HG02970 (cell line): ENCODE measurements around the gene ATG4B.

Experiments
- ATAC-seq: cut with Tn5 transposase; IDR thresholded peaks from one replicate; pipeline ENCODE4 v1.9.1; 2021; ENCODE audit warnings: mild to moderate bottlenecking, moderate library complexity, moderate number of reproducible peaks; ENCODE audit not compliant: unreplicated experiment, low FRiP score

Gene ATG4B

GRCh38 chr2:241680827-241681599 is 43.5 kb downstream of the ATG4B start:
- ATAC-seq, result no peak

- ATAC-seq, result peak; percentile 5
Measured at GRCh38 chr2:241686324-241686649, 48.8 kb downstream of the ATG4B start.

- peak; percentile 95 for ATAC-seq
Measured at GRCh38 chr2:241686650-241687425, 49.3 kb downstream of the ATG4B start, which contains the start of gene DTYMK. DTYMK (minus strand) TSS chr2:241686815; CDS start chr2:241686783, 32 bp downstream.

- no peak for ATAC-seq
Measured at GRCh38 chr2:241689306-241689705, 51.8 kb downstream of the ATG4B start.

GRCh38 chr2:241690202-241690717 is 52.8 kb downstream of the ATG4B start:
- ATAC-seq, result no peak

- no peak for ATAC-seq
Measured at GRCh38 chr2:241692448-241692847, 55.0 kb downstream of the ATG4B start.

GRCh38 chr2:241695651-241696050 is 58.2 kb downstream of the ATG4B start:
- no peak for ATAC-seq

GRCh38 chr2:241701149-241701398 is 63.6 kb downstream of the ATG4B start:
- no peak for ATAC-seq

- ATAC-seq, result peak; percentile 53
Measured at GRCh38 chr2:241701399-241702154, 64.1 kb downstream of the ATG4B start, which contains the start of gene ING5. ING5 (plus strand) TSS chr2:241702039; CDS start chr2:241702066, 27 bp downstream.

- peak; percentile 62 for ATAC-seq
Measured at GRCh38 chr2:241702155-241703031, 64.9 kb downstream of the ATG4B start.

- ATAC-seq, result no peak
Measured at GRCh38 chr2:241703032-241703604, 65.6 kb downstream of the ATG4B start.

- ATAC-seq, result no peak
Measured at GRCh38 chr2:241706537-241706936, 69.0 kb downstream of the ATG4B start.

- ATAC-seq, result no peak
Measured at GRCh38 chr2:241708879-241709278, 71.4 kb downstream of the ATG4B start.

GRCh38 chr2:241719093-241719492 is 81.6 kb downstream of the ATG4B start:
- ATAC-seq, result no peak

- ATAC-seq, result no peak
Measured at GRCh38 chr2:241720099-241720498, 82.6 kb downstream of the ATG4B start.

GRCh38 chr2:241720560-241720959 is 83.1 kb downstream of the ATG4B start:
- ATAC-seq, result no peak

- ATAC-seq, result no peak
Measured at GRCh38 chr2:241721852-241722251, 84.4 kb downstream of the ATG4B start.

- no peak for ATAC-seq
Measured at GRCh38 chr2:241722896-241723454, 85.5 kb downstream of the ATG4B start.
